ENCODE data around the gene GRIN3A.

DNA sequence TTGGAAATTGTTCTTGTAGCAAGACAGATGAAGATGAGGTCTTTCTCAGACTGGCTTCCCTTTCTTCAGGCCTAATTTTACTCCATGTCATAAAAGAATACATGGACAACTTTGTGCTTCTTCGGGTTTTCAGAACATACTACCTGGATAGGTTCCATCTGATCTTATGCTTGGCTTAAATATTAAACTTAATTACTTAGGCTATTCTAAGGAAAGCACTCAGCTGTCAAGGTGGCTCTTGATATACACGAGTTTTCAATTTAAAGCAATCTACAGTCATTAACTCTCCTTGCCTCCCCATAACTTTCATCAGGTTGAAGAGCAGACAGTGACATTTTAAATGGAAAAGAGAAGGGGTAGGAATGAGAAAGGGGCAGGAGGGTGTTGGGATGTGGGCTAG lies 134.2 kb downstream of the GRIN3A start:
- TF ChIP-seq, protein P1, sequence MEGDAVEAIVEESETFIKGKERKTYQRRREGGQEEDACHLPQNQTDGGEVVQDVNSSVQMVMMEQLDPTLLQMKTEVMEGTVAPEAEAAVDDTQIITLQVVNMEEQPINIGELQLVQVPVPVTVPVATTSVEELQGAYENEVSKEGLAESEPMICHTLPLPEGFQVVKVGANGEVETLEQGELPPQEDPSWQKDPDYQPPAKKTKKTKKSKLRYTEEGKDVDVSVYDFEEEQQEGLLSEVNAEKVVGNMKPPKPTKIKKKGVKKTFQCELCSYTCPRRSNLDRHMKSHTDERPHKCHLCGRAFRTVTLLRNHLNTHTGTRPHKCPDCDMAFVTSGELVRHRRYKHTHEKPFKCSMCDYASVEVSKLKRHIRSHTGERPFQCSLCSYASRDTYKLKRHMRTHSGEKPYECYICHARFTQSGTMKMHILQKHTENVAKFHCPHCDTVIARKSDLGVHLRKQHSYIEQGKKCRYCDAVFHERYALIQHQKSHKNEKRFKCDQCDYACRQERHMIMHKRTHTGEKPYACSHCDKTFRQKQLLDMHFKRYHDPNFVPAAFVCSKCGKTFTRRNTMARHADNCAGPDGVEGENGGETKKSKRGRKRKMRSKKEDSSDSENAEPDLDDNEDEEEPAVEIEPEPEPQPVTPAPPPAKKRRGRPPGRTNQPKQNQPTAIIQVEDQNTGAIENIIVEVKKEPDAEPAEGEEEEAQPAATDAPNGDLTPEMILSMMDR (IDR thresholded peaks at IDR 0.05) = no peak
- TF ChIP-seq SIN3A (IDR thresholded peaks at IDR 0.05; ENCODE audit: borderline replicate concordance, insufficient read depth, low read depth, low read length) (no peak), POLR2AphosphoS5 (IDR thresholded peaks at IDR 0.05; ENCODE audit: low read depth, low read length) (no peak), TCF7L2 (IDR thresholded peaks at IDR 0.05; ENCODE audit: low read depth, low read length) (no peak)
- TF ChIP-seq, protein P2, sequence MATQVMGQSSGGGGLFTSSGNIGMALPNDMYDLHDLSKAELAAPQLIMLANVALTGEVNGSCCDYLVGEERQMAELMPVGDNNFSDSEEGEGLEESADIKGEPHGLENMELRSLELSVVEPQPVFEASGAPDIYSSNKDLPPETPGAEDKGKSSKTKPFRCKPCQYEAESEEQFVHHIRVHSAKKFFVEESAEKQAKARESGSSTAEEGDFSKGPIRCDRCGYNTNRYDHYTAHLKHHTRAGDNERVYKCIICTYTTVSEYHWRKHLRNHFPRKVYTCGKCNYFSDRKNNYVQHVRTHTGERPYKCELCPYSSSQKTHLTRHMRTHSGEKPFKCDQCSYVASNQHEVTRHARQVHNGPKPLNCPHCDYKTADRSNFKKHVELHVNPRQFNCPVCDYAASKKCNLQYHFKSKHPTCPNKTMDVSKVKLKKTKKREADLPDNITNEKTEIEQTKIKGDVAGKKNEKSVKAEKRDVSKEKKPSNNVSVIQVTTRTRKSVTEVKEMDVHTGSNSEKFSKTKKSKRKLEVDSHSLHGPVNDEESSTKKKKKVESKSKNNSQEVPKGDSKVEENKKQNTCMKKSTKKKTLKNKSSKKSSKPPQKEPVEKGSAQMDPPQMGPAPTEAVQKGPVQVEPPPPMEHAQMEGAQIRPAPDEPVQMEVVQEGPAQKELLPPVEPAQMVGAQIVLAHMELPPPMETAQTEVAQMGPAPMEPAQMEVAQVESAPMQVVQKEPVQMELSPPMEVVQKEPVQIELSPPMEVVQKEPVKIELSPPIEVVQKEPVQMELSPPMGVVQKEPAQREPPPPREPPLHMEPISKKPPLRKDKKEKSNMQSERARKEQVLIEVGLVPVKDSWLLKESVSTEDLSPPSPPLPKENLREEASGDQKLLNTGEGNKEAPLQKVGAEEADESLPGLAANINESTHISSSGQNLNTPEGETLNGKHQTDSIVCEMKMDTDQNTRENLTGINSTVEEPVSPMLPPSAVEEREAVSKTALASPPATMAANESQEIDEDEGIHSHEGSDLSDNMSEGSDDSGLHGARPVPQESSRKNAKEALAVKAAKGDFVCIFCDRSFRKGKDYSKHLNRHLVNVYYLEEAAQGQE (IDR thresholded peaks at IDR 0.05; ENCODE audit: insufficient read depth in 1 of 2, low read depth in 2 of 2, low read length in 1 of 2) = no peak

All from Panc1 (cell line).